Myometrial cell (primary cell): ENCODE data around the gene GPR160. TPM values are rescaled to one million over a fixed set of nuclear protein-coding genes. Genes with fewer than 3 reads are reported as not detected.

Experiments
- total RNA-seq: library from RNA; depleted of rRNA; stranded (reverse); fragments of >200 nt; gene quantifications from 2 replicates; pipeline ENCODE4 v1.2.3, GENCODE V29; 2015

Gene GPR160, protein sequence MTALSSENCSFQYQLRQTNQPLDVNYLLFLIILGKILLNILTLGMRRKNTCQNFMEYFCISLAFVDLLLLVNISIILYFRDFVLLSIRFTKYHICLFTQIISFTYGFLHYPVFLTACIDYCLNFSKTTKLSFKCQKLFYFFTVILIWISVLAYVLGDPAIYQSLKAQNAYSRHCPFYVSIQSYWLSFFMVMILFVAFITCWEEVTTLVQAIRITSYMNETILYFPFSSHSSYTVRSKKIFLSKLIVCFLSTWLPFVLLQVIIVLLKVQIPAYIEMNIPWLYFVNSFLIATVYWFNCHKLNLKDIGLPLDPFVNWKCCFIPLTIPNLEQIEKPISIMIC
- 0.71 TPM in 1 of 2 replicates, not detected in the other for total RNA-seq

DNA sequence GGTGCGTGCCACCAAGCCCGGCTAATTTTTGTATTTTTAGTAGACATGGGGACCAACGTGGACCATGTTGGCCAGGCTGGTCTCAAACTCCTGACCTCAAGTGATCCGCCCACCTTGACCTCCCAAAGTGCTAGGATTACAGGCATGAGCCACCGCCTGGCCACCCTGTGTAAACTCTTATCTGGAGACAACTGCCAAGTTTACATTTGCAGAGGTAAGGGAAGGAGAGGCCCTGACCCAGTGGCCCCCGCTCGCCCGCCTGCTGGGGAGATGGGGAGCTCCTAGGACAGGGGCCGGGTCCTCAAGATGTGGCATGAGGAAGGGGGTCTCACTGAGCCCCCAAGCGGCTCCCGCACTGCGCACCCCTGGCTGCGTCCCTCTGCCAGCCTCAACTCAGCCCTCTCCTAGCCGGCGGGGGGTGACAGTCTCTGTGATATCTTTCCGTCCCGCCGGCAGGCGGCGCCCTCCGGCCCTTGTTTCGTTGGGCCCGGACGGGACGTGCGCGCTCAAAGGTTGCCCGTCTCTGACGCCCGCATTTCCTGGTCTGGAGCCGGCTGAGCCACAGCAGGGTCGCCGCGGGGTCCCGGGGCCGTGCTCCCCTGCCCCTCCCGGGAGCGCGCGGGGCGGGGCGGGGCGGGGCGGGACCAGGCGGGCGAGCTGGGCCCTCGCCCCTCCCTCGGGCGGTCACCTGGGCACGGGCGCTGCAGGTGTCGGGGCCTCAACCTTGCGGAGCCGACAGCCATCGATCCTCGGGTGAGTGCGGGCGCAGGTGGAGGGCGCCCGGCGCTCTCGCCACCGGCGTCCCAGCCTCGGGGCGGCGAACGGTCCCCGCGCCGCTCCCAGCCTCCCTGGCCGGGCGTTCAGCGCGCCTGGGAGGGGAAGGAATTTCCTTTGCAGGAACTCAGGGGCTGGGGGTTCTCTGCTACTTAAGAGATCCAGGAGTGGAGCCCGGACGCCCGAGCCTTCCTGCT is at the start of gene GPR160:
Gene GPR160, plus strand, starts transcription at position 533 of the 971 bp plus-strand sequence. CDS start 45,978 bp downstream, outside the sequence.

Other genes starting within 250 kb of the GPR160 start
- not detected in 2 replicates for gene LRRIQ4, start 225.1 kb upstream of the GPR160 start, total RNA-seq
- gene LRRC34, start 225.1 kb upstream of the GPR160 start, total RNA-seq, result 5.3 and 9.5 TPM in 2 replicates
- not detected in 2 replicates for gene LRRC31, start 168.1 kb upstream of the GPR160 start, total RNA-seq
- not detected in 2 replicates for gene SAMD7, start 126.4 kb upstream of the GPR160 start, total RNA-seq
- 21.6 and 24.6 TPM in 2 replicates for gene SEC62, start 71.2 kb upstream of the GPR160 start, total RNA-seq
- gene PHC3, start 143.7 kb downstream of the GPR160 start, total RNA-seq, result 10.3 and 11.2 TPM in 2 replicates
- gene PRKCI, start 184.4 kb downstream of the GPR160 start, total RNA-seq, result 43.5 and 47.5 TPM in 2 replicates